Activated T-cell treated with anti-CD3 and anti-CD28 coated beads for 4 hours (primary cell): ENCODE data around the gene ZFYVE1.
"Not testable (repeated sequence)": the region's sequence is repeated elsewhere in the genome, so short reads cannot be mapped to it uniquely, and the experiment has no call there.

Experiments
- DNase-seq: peaks from one replicate; pipeline ENCODE4 v3.0.0-alpha.2; 2020

Gene ZFYVE1

GRCh38 chr14:73026845-73027542 lies at the start of gene ZFYVE1:
TSS of gene ZFYVE1 (minus strand) at chr14:73027106. CDS start at chr14:73024508, 2,598 bp downstream.
- peak; percentile 81 for DNase-seq

- DNase-seq, result no peak
These were observed 42.7 kb upstream of the ZFYVE1 start for GRCh38 chr14:73069585-73069984.

DNA sequence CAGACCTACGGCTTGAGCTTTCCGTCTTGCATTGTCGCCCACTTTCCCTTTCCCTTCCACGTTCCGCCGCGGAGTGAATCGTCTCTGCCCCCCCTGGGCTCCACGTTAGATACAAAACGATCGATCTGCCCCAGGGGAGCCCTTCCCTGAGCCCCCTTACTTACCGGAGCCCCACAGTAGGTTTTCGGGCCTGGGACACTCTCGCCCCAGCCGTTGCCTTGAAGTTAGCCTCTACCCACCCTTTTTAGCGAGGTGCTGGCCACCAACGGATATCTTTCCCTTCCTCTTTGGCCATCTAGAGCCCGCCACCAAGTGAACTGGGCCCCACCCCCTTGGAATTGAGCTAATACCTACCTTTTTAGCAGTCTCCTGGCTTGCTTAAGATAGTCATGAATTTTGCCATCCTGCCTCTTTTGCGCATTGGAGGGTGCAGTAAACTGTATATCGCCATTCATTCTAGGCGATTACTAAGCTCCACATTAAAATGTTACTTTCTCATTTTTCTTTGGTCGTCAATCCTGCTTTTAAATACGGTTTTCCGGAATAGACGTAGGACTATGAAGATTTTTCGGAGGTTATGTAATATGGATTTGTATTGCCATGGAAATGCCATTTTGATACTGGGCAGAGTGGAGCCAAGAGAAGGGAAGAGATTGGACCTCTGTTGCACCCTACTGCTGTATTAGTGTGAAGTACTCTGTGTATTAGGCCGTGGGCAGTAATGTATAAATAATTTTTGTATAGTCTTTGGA lies 32.2 kb upstream of the ZFYVE1 start:
- DNase-seq, result peak; percentile 20

- DNase-seq, result peak; percentile 94
These were observed 31.5 kb upstream of the ZFYVE1 start, which contains the start of gene RBM25 for GRCh38 chr14:73058224-73058921. TSS of gene RBM25 (plus strand) at chr14:73058534. CDS start at chr14:73071642, 13,108 bp downstream.

DNA sequence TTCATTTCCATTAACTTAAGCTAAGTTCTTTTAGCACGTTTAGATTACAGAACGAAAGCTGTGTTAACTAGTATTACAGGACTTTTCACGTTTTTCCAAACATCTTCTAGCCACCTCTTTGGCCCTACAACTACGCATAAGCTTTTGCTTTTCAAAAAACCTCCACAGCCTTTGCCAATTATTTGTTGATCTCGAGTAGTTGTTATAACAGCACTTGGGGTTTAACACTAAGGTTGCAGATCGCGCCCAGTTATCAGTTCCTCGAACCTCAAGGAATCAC lies 31.0 kb upstream of the ZFYVE1 start:
- no peak for DNase-seq

GRCh38 chr14:73055251-73055650 lies 28.3 kb upstream of the ZFYVE1 start:
- DNase-seq, result no peak

DNA sequence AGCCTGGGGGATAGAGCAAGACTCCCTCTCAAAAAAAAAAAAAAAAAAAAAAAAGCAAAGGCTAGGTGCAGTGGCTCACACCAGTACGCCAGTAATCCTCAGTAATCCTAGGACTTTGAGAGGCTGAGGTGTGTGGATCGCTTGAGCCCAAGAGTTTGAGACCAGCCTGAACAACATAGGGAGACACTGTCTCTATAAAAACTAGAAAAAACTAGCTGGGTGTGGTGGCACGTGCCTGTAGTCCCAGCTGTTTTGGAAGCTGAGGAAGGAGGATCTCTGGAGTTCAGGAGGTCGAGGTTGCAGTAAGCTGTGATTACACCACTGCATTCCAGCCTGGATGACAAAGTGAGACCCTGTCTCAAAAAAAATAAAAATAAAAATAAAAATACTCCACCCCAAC lies 22.5 kb upstream of the ZFYVE1 start:
- no peak for DNase-seq

DNA sequence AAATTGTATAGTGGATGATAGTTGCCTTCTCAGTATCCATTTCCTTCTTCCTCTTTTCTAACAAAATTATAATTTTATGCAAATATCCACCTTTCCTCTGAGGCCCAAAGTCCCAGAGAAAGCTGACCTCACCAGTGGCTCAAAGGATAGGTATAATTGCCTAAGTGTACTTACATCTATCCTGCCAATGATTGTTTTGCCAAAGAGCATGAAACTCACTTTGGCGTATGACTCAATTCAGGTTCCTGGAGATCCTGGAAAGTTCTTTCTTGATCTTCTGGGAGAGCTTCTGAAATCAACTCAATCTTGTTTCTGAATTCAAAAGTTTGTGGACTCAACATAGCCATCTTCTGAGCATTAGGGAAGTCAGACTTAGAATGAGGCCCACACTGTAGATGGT lies 20.9 kb upstream of the ZFYVE1 start:
- no peak for DNase-seq

GRCh38 chr14:73036706-73037450 lies 10.0 kb upstream of the ZFYVE1 start:
- DNase-seq, result not testable (repeated sequence)

DNA sequence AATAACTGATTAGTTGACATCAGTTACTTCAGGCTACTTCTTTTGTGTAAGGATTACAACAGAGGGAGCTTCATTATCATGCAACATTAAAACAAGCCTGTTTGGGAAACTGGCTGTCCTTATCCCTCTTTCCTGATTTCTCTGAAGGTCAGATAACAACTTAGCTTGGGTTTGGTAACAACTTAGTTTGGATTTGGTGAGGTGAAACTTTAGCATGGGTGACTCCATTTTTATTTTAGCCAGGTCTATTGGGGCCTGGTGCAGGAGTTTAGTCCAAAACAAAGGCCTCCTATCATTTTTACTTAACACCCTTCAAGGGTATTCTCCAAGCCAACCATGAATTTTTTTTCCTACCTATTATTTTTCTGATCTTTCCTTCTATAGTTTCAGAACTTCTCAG lies 1.1 kb upstream of the ZFYVE1 start:
- DNase-seq, result no peak

GRCh38 chr14:73027546-73027945 lies 640 bp upstream of the ZFYVE1 start:
- DNase-seq, result no peak

DNA sequence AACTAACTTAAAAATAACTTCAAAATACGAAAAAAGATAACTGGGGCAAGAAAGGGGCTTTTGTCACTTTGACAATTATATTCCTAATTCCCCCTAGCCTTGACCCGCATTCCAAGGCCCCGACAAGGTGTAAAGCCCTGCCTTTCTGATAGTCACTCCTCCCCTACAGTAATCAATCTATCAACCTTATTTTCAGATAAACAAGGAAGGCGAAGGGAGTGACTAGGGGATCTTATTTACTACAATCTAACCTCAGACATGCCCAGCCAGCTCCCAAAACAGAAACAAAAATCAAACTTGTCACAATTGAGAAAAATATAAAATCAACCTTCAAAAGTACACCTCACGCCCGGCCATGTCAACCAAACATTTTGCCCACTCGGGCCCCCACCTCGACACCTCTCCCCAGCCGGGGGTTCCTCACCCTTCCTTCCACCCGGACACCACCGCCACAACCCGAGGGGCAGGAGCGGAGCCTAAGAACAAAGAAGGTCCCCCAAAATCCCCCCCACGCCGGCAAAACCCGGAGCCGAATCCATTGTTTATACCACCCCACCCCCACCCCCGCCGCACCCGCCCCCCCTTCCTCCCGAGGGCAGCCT lies 562 bp downstream of the ZFYVE1 start:
- DNase-seq, result peak; percentile 1

DNA sequence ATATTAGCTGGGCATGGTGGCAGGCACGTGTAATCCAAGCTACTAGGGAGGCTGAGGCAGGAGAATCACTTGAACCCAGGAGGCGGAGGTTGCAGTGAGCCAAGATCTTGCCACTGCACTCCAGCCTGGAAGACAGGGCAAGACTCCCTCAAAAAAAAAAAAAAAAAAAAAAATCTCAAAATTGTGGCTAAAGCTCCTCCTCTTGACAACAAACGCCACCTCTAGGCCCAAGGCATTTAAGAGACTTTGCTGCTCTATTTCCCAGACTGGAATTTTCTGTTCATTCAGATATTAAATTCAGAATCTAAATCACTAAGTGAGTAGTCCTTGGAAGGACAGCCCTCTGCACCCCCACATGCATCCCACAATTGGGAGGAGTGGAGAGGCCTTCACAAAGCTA lies 1.4 kb downstream of the ZFYVE1 start:
- DNase-seq, result no peak

DNA sequence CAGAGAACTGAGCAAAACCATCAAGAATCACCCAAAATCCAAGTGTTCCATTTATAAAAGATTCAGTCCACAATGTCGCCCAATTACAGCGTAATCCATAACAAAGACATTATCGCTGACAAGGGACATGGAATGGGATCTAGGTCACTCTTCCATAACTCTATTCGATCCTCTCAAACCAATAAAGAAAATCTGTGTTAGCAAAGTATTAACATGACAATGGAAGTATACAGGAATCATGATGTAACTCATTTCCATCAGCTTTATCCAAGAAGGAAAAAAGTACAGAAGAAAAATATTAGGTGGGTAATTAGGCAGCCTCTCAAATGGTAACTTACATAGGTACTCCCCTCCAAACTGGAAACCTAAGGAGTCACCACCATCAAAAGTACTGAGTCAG lies 4.9 kb downstream of the ZFYVE1 start:
- no peak for DNase-seq

GRCh38 chr14:73016011-73016410 lies 10.9 kb downstream of the ZFYVE1 start:
- not testable (repeated sequence) for DNase-seq

GRCh38 chr14:73015552-73015951 lies 11.4 kb downstream of the ZFYVE1 start:
- DNase-seq, result not testable (repeated sequence)

GRCh38 chr14:73014105-73014504 lies 12.8 kb downstream of the ZFYVE1 start:
- DNase-seq, result no peak

DNA sequence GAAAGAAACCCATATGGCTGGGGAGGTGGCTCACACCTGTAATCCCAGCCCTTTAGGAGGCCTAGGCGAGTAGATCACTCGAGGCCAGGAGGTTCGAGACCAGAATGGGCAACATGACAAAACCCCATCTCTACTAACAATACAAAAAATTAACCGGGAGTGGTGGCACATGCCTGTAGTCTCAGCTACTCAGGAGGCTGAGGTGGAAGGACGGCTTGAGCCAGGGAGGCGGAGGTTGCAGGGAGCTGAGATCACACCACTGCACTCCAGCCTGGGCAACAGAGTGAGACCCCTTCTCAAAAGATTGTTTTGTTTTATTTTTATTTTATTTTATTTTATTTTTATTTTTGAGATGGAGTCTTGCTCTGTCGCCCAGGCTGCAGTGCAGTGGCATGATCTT lies 15.7 kb downstream of the ZFYVE1 start:
- not testable (repeated sequence) for DNase-seq

- DNase-seq, result no peak
These were observed 18.4 kb downstream of the ZFYVE1 start for GRCh38 chr14:73008501-73008900.

GRCh38 chr14:73007835-73008234 lies 19.1 kb downstream of the ZFYVE1 start:
- no peak for DNase-seq

DNA sequence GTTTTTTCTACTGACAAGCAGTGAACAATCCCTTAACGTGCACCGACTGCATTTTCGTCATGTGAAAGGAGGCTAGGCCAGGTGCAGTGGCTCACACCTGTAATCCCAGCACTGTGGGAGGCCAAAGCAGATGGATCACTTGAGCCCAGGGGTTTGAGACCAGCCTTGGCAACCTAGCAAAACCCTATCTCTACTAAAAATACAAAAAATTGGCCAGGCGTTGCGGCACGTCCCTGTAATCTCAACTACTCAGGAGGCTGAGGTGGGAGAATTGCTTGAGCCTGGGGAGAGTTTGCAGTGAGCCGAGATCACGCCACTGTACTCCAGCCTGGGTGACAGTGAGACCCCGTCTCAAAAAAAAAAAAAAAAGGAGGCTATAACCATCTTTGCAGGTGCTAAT lies 22.3 kb downstream of the ZFYVE1 start:
- DNase-seq, result not testable (repeated sequence)

DNA sequence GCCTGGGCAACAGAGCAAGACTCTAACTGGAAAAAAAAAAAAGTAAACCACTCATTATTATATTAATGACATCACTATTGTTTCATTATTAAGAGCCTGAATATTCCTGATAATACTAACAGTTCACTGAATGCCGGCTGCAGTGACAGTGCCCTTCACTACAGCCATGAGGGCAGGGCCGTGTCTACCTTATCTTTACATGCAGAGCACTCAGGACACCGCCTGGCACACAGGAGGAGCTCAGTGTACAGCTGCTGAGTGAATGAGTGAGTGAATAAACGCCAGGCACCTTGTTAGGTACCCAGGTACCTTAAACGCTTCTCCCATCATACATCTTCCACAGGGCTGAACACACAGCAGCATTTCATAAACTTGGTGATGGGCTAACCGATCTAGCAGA lies 23.2 kb downstream of the ZFYVE1 start:
- DNase-seq, result no peak

DNA sequence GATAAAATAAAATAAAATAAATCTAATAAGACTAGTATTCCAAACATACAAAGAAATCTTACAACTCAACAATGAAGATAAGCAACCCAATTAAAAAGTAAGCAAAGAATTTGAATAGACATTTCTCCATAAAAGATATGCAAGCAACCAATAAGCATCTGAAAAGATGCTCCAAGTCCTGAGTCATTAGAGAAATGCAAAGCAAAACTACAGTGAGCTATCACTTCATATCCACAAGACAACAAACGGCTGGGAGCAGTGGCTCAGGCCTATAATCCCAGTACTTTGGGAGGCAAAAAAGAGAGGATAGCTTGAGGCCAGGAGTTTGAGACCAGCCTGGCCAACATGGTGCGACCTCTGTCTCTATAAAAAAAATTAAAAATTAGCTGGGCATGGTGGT lies 26.8 kb downstream of the ZFYVE1 start:
- DNase-seq, result no peak
